ENCODE measurements around the gene CLEC1A. TPM values are rescaled to one million over a fixed set of nuclear protein-coding genes. Genes with fewer than 3 reads are reported as not detected.
A peak's percentile ranks its signal among the peaks of the same experiment; 100 is the strongest.

Gene CLEC1A
- total RNA-seq, 4 donors from 2014 or later, result 0.76 to 4.2 (median 1.9) TPM; not detected in 1

DNA sequence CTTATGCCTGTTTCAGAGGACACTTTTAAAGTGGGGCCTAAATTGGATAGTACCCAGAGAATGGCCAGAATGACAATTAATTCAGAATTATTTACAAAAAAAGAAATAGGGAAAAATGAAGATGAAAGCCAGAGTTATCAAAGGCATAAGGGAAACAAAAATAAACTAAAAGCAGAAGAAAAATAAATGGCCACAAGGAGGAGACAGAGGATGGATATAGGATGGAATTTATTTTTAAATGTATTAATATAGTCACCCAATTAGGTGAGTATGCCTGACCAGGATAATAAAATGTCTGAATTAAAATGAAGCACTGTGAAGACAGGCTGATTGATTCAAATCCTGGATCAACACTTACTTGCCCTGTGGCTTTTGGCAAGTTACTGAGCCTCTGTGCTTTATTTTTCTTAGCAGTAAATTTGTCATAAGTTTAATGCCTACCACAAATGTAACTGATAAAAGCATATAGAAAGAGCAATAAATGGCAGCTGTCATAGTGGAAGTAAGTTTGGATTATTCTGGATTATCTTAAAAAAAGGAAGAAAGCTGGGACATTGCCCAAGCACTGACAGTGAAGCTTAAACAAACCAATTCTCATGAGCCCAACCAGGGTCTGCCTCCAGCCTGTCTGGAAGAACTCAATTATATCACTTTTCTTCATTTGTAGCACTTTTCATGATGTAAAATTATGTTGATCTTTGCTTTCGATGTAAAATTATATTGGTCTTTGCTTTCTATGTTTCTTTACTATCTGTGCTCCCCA is 64.8 kb downstream of the CLEC1A start:
- peaks cover 0 to 6% (median 0%) of the 10 kb centered on the region in 3 donors for H3K4me1 ChIP-seq
- peaks cover 0 to 10% (median 0%) of the 10 kb centered on the region in 4 donors for H3K27me3 ChIP-seq
- WGBS, 2 donors, result 59 to 65% methylated on average over 1 of the region's 1 CpG
- H3K9me3 ChIP-seq, result no peaks in the 10 kb centered on the region
- H3K4me3 ChIP-seq, result no peak overlapping the region
- DNase-seq, result no peak
- no peak overlapping the region for H3K27ac ChIP-seq
- intact Hi-C loops (cut with DNase I), result loop anchor here (5.0 kb wide), 1 partner anchor 103 kb away; no protein-coding TSS in a partner anchor
- no peaks in the 10 kb centered on the region for H3K36me3 ChIP-seq
- no peak for TF ChIP-seq POLR2A (IDR thresholded peaks at IDR 0.05)
- TF ChIP-seq, protein P1, sequence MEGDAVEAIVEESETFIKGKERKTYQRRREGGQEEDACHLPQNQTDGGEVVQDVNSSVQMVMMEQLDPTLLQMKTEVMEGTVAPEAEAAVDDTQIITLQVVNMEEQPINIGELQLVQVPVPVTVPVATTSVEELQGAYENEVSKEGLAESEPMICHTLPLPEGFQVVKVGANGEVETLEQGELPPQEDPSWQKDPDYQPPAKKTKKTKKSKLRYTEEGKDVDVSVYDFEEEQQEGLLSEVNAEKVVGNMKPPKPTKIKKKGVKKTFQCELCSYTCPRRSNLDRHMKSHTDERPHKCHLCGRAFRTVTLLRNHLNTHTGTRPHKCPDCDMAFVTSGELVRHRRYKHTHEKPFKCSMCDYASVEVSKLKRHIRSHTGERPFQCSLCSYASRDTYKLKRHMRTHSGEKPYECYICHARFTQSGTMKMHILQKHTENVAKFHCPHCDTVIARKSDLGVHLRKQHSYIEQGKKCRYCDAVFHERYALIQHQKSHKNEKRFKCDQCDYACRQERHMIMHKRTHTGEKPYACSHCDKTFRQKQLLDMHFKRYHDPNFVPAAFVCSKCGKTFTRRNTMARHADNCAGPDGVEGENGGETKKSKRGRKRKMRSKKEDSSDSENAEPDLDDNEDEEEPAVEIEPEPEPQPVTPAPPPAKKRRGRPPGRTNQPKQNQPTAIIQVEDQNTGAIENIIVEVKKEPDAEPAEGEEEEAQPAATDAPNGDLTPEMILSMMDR (IDR thresholded peaks at IDR 0.05), result peak in 4 of 6 experiments; percentile 58 to 76 (median 64)

DNA sequence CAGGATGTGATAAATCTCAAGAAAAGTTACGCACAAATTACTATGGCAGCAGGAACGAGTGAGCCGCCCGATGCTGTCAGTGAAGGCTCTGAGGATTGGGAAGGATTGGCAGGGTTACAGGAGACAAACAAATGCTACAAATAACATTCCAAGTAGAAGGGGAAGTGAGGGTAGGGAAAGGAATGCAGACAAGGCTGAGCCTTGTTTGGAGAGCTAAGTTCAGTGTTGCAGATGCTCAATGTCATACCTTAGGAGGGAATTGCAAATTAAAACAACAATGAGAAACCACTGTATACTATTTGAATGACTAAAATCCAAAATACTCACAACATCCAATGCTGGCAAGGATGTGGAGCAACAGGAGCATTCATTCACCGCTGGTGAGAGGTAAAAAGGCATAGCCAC is 67.0 kb downstream of the CLEC1A start:
- Histone ChIP-seq H3K9me3 (no peaks in the 10 kb centered on the region), H3K36me3 (no peaks in the 10 kb centered on the region), H3K4me1 (peaks cover 0 to 6% (median 0%) of the 10 kb centered on the region in 3 donors), H3K27me3 (peaks cover 0 to 10% (median 0%) of the 10 kb centered on the region in 4 donors), H3K4me3 (no peak overlapping the region), H3K27ac (no peak overlapping the region)
- no peak for DNase-seq
- TF ChIP-seq POLR2A (IDR thresholded peaks at IDR 0.05), result no peak
- TF ChIP-seq, protein P1 (IDR thresholded peaks at IDR 0.05), result no peak
- intact Hi-C loops (cut with DNase I), result loop anchor here (5.0 kb wide), 1 partner anchor 106 kb away; no protein-coding TSS in a partner anchor
- WGBS, 2 donors, result 62 to 68% methylated on average over 5 of the region's 5 CpGs

DNA sequence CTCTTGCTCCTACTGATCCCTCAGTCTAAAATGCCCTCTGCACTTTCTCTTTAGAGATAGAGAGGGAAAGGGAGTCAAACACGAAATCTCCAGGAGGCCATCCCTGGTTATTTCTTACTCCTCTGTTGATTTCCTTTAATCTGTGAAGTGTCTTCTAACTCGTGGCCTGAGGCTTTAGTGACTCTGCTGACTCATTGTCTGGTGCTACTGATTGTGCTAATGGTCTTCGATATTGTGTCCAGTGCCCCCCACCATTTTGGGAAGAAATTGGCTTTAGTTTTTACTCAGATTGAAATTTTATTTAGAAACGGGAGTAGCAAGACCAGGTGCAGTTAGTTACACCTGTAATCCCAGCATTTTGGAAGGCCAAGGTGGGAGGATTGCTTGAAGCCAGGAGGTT is 67.5 kb downstream of the CLEC1A start:
- Histone ChIP-seq H3K4me3 (no peak overlapping the region), H3K27ac (no peak overlapping the region), H3K9me3 (no peaks in the 10 kb centered on the region), H3K36me3 (no peaks in the 10 kb centered on the region), H3K27me3 (peaks cover 0 to 10% (median 0%) of the 10 kb centered on the region in 4 donors), H3K4me1 (peaks cover 0 to 6% (median 0%) of the 10 kb centered on the region in 3 donors)
- TF ChIP-seq, protein P1 (IDR thresholded peaks at IDR 0.05), result no peak
- no peak for TF ChIP-seq POLR2A (IDR thresholded peaks at IDR 0.05)
- 43 to 54% methylated on average over 4 of the region's 4 CpGs for WGBS, 2 donors
- intact Hi-C loops (cut with DNase I), result loop anchor here (5.0 kb wide), 1 partner anchor 106 kb away; no protein-coding TSS in a partner anchor
- no peak for DNase-seq

DNA sequence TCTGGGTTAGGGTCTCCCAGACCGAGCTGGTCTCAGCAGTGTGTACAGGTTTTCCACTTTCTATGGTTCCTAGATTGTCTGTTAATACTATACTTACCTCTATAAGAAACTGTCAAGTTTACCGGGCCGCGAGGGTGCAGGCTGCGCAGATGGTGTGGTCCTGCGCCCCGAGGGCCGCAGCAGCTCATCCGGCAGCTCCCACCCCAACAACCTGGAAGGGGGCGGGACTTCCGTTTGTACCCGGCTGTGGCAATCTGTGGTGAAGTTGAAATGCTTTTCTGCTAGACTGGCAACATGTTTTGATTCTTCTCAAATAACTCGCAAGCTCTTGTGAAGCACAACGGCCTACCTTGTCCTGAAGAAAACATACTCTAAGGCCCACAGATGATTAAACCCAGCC is 68.3 kb downstream of the CLEC1A start, which contains the start of gene CLEC9A:
CLEC9A (plus strand) TSS at position 237 of the 400 bp plus-strand sequence. CDS start 22,006 bp downstream, outside the sequence.
- no peak for TF ChIP-seq POLR2A (IDR thresholded peaks at IDR 0.05)
- 77 to 97% methylated on average over 3 to 13 of the region's 14 CpGs for WGBS, 2 donors
- no peak for DNase-seq
- intact Hi-C loops (cut with DNase I), result loop anchor here (5.0 kb wide), 1 partner anchor 107 kb away; no protein-coding TSS in a partner anchor
- no peaks in the 10 kb centered on the region for H3K36me3 ChIP-seq
- H3K27me3 ChIP-seq, result peaks cover 0 to 10% (median 0%) of the 10 kb centered on the region in 4 donors
- H3K27ac ChIP-seq, result no peak within 1 kb of the TSS
- H3K4me3 ChIP-seq, result no peak within 1 kb of the TSS
- no peaks in the 10 kb centered on the region for H3K9me3 ChIP-seq
- H3K4me1 ChIP-seq, result peaks cover 0 to 6% (median 0%) of the 10 kb centered on the region in 3 donors

DNA sequence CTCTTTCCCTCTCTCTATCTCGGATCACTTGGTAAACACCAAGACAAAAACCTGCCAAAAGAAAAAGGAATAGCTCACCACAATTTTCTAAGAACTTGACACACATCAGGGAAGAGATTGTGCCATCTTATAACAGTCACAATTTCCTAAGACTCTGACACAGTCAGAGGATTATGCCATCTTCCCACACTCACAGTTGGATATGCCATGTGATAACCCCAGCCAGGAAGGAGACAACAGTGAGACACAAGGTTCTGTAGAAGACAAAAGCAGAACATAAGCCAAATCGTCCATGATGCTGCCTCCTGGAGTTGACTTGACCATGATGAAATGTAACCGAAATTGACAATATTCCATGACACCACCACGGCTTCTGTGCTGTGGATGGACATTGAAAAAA is 71.1 kb downstream of the CLEC1A start:
- DNase-seq, result no peak
- Histone ChIP-seq H3K36me3 (no peaks in the 10 kb centered on the region), H3K4me3 (no peak overlapping the region), H3K4me1 (peaks cover 0 to 6% (median 0%) of the 10 kb centered on the region in 3 donors), H3K9me3 (no peaks in the 10 kb centered on the region), H3K27ac (no peak overlapping the region), H3K27me3 (peaks cover 0 to 10% (median 0%) of the 10 kb centered on the region in 4 donors)
- 58 to 62% methylated on average over 4 of the region's 4 CpGs for WGBS, 2 donors
- no peak for TF ChIP-seq POLR2A (IDR thresholded peaks at IDR 0.05)
- TF ChIP-seq, protein P1 (IDR thresholded peaks at IDR 0.05), result no peak
- intact Hi-C loops (cut with DNase I), result no loop called here
